ENCODE results near the gene ALDH9A1. TPM values are rescaled to one million over a fixed set of nuclear protein-coding genes. Genes with fewer than 3 reads are reported as not detected.

ALDH9A1 gene
- total RNA-seq, 1 experiment from 2014 or later: 62.1 TPM

- no peak for DNase-seq (ENCODE audit: low read depth)
Observed at GRCh38 chr1:165624441-165624840, 73.9 kb downstream of the ALDH9A1 start.

GRCh38 chr1:165623624-165624023 lies 74.7 kb downstream of the ALDH9A1 start:
- DNase-seq (ENCODE audit: low read depth): no peak

GRCh38 chr1:165619647-165620151 lies 78.7 kb downstream of the ALDH9A1 start:
- no peak for DNase-seq (ENCODE audit: low read depth)

GRCh38 chr1:165616987-165617546 lies 81.3 kb downstream of the ALDH9A1 start:
- DNase-seq (ENCODE audit: low read depth): no peak

GRCh38 chr1:165616054-165616612 lies 82.2 kb downstream of the ALDH9A1 start:
- no peak for DNase-seq (ENCODE audit: low read depth)

Other genes with a start within 250 kb of the ALDH9A1 start
- gene LRRC52, start 154.6 kb downstream of the ALDH9A1 start, total RNA-seq (2014; rRNA removed; shearing (Covaris generic)): not detected in 2 replicates
- gene MGST3, start 67.3 kb downstream of the ALDH9A1 start, total RNA-seq (2014; rRNA removed; shearing (Covaris generic)): 80.9 and 95.1 TPM in 2 replicates
- 77.4 and 88.3 TPM in 2 replicates for gene TMCO1, start 70.3 kb upstream of the ALDH9A1 start, total RNA-seq (2014; rRNA removed; shearing (Covaris generic))
- 133 and 148 TPM in 2 replicates for gene UCK2, start 129.1 kb upstream of the ALDH9A1 start, total RNA-seq (2014; rRNA removed; shearing (Covaris generic))

Data from HT1080 (cell line).